T-helper 2 cell treated with Interferon-gamma antibody and Interleukin-4, amounts not matched to agents 5 μg/mL and 100 μg/mL, for 36 hours (primary cell): ENCODE results near the gene CSE1L.
"Not testable (repeated sequence)": the region's sequence is repeated elsewhere in the genome, so short reads cannot be mapped to it uniquely, and the experiment has no call there.

Source experiments
- DNase-seq: peaks from one replicate; pipeline ENCODE4 v3.0.0; 2021; ENCODE audit warnings: low spot score
- H3K27ac Mint-ChIP-seq: one replicate; pipeline ENCODE4 v1.8.0; 2021; ENCODE audit warnings: mild to moderate bottlenecking, mixed read lengths
- H3K27me3 Mint-ChIP-seq: one replicate; pipeline ENCODE4 v1.8.0; 2021; ENCODE audit warnings: low read depth, mixed read lengths
- H3K36me3 Mint-ChIP-seq: one replicate; pipeline ENCODE4 v1.8.0; 2021; ENCODE audit warnings: low read depth, mixed read lengths
- H3K4me1 Mint-ChIP-seq: one replicate; pipeline ENCODE4 v1.8.0; 2021; ENCODE audit warnings: low read depth, mixed read lengths
- H3K4me3 Mint-ChIP-seq: one replicate; pipeline ENCODE4 v1.8.0; 2022; ENCODE audit warnings: mild to moderate bottlenecking, moderate library complexity, mixed read lengths
- H3K9me3 Mint-ChIP-seq: one replicate; pipeline ENCODE4 v1.8.0; 2021; ENCODE audit warnings: mixed read lengths

Gene CSE1L

GRCh38 chr20:49046087-49046900 lies at the start of gene CSE1L:
Gene CSE1L (plus strand): TSS chr20:49046312. CDS start chr20:49058464, 12,152 bp downstream.
- Mint-ChIP-seq H3K4me3 (peak within 1 kb of the TSS; percentile 97), H3K4me1 (peaks cover 22% of the 10 kb centered on the region), H3K27ac (peak within 1 kb of the TSS; percentile 99), H3K27me3 (no peaks in the 10 kb centered on the region), H3K36me3 (peaks cover 33% of the 10 kb centered on the region), H3K9me3 (no peaks in the 10 kb centered on the region)
- DNase-seq, result peak; percentile 94

DNA sequence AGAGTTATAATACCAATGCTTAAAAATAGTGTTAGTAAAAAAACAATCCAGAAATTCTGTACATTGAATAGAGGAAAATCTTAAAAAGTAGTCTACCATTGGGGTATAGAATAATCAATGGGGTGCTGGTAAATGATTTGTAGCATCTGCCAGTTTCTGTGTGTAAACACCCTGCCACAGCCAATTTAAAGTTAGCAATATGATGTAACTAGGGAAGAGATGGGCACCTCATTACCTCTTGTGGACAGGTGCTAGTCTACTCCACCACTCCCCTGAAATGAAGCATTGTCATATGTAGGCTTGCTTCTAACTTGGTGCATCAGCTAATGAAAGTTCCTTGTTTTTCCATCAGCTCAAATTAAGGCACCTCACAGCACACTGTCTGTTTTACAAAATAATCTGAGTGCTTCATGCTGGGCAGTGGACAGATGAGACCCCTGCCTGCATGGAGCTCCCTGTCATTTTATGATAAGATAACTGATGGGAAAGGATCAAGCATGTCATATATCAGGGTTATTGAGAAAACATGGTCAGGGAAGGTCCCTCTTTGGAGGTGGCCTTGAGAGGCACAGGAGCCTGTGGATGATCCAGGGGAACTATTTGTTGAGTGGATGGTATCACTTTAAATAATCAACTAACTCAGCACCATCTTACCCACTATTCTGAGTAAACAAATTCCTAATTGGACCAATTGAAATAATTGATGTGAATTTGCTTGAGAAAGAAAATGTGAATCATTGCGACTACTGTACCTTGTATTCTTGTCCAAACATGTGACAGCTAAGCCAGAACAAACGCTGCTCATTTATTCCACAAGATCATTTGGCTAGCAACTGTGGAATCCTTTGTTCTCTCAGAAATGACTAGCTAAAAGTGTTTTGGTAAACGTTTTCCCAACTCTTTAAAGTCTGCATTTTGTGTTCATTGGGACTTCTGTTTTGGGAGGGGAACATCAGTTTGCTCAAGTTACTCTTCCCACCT lies 45.9 kb upstream of the CSE1L start:
- Mint-ChIP-seq H3K27ac (no peak overlapping the region), H3K4me1 (no peaks in the 10 kb centered on the region), H3K9me3 (no peaks in the 10 kb centered on the region), H3K36me3 (peaks cover 32% of the 10 kb centered on the region), H3K27me3 (no peaks in the 10 kb centered on the region), H3K4me3 (no peak overlapping the region)
- no peak for DNase-seq

DNA sequence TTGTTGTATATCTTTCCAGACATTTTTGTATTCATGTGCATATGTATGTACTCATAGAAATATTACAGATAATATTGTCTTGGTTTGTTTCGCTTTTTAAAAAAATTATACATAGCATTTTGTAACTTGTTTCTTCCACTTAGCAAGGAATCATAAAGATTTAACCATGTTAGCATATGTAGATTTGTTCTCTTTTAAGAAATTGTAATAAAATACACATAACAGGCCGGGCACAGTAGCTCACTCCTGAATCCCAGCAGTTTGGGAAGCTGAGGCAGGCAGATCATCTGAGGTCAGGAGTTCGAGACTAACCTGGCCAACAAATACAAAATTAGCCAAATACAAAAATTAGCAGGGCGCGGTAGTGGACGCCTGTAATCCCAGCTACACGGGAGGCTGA lies 44.4 kb upstream of the CSE1L start:
- Mint-ChIP-seq H3K27me3 (no peaks in the 10 kb centered on the region), H3K4me1 (no peaks in the 10 kb centered on the region), H3K36me3 (peaks cover 29% of the 10 kb centered on the region), H3K9me3 (no peaks in the 10 kb centered on the region), H3K27ac (no peak overlapping the region), H3K4me3 (no peak overlapping the region)
- no peak for DNase-seq

DNA sequence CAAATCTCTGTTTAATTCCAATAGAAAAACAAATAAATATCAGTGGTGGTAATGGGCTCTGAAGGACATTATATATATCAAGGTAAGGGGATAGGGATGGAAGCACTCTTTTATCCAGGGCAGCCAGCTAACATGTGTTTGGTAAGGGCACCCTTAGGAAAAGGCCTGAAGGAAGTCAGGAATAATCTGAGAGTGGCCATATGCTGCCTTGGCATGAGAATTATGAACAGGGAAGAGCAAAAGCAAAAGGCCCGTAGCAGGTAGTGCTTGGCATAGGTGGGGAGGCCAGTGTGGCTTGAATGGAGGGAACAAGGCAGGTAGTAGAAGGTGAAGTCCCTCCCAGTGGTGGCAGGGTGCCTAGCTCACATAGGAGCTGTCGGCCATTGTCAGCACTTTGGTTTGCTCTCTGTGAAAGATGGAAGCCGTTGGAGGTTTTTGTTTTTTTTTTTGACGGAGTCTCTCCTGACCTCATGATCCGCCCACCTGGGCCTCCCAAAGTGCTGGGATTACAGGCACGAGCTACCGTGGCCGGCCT lies 39.6 kb upstream of the CSE1L start:
- no peaks in the 10 kb centered on the region for H3K27me3 Mint-ChIP-seq
- no peak overlapping the region for H3K4me3 Mint-ChIP-seq
- H3K4me1 Mint-ChIP-seq, result no peaks in the 10 kb centered on the region
- DNase-seq, result no peak
- H3K36me3 Mint-ChIP-seq, result peaks cover 24% of the 10 kb centered on the region
- H3K9me3 Mint-ChIP-seq, result no peaks in the 10 kb centered on the region
- no peak overlapping the region for H3K27ac Mint-ChIP-seq

- Mint-ChIP-seq H3K36me3 (peaks cover 39% of the 10 kb centered on the region), H3K27ac (no peak overlapping the region)
Measured at GRCh38 chr20:49009899-49010631, 36.0 kb upstream of the CSE1L start.

DNA sequence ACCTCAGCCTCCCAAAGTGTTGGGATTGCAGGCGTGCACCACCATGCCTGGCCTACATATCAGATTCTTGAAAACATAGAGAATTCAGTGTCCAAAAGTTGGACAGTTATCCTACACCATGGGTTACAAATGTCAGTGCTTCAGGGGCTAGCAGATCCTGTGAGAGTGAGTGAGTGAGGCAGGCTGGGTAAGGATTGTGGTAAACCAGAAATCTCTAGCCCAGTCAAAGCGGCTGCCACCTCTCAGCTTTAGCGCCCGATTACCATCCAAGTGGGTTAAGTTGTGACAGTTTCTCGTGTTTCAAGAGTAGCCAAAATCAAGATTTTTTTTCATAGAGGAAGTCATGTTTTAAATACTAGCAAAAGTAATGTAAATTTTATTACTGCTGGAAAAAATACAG lies 21.9 kb upstream of the CSE1L start:
- Mint-ChIP-seq H3K4me3 (no peak overlapping the region), H3K27me3 (no peaks in the 10 kb centered on the region), H3K36me3 (peaks cover 26% of the 10 kb centered on the region), H3K9me3 (no peaks in the 10 kb centered on the region), H3K4me1 (no peaks in the 10 kb centered on the region), H3K27ac (no peak overlapping the region)
- DNase-seq, result no peak

More at GRCh38 chr20:49009899-49010631, 36.0 kb upstream of the CSE1L start:
- Mint-ChIP-seq H3K27me3 (no peaks in the 10 kb centered on the region), H3K4me3 (no peak overlapping the region), H3K9me3 (no peaks in the 10 kb centered on the region), H3K4me1 (no peaks in the 10 kb centered on the region)
- no peak for DNase-seq

- H3K27ac Mint-ChIP-seq, result not testable (repeated sequence)
Measured at GRCh38 chr20:49028177-49028576, 17.9 kb upstream of the CSE1L start.

DNA sequence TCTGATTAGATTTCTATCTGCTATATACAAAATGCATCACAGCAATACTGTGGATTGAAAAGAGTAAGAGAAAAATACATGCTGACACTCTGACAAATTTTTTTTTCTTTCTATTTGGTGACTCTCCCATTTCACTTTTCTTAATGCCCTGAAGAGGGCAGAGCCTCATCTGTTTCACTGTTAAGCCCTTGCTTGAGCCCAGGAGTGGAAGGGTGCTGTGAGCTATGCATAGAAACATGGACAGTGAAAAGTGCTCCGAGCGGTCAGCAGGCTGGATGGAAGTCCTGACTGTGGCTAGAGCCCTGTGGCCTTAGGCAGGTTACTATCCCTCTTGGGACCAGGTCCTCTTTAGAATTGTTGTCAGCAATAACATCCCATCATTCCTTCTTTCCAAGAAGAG lies 17.4 kb upstream of the CSE1L start:
- H3K9me3 Mint-ChIP-seq, result no peaks in the 10 kb centered on the region
- DNase-seq, result no peak
- H3K27ac Mint-ChIP-seq, result no peak overlapping the region
- H3K36me3 Mint-ChIP-seq, result peaks cover 34% of the 10 kb centered on the region
- no peaks in the 10 kb centered on the region for H3K4me1 Mint-ChIP-seq
- no peak overlapping the region for H3K4me3 Mint-ChIP-seq
- no peaks in the 10 kb centered on the region for H3K27me3 Mint-ChIP-seq

More at GRCh38 chr20:49028177-49028576, 17.9 kb upstream of the CSE1L start:
- H3K9me3 Mint-ChIP-seq, DNase-seq, H3K4me1 Mint-ChIP-seq, H3K4me3 Mint-ChIP-seq, H3K27me3 Mint-ChIP-seq: not testable (repeated sequence)
- peaks cover 30% of the 10 kb centered on the region for H3K36me3 Mint-ChIP-seq

DNA sequence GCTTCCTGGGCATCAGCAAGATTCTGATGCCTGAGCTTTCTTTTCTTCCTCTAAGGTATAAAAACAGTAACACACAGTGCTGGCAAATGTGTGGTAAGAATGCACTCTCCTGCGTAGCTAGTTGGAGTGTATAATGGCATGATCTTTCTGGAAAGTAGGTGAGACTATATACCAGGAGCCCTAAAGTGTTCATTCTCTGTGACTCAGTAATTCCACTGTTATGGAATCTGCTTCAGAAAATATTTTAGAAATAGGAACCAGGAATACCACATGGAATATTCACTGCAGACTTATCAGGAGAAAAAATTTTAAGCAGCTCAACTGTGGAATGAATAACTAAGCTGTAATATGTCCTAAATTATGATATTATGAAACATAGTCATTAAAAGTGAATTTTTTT lies 16.9 kb upstream of the CSE1L start:
- no peak overlapping the region for H3K27ac Mint-ChIP-seq
- H3K9me3 Mint-ChIP-seq, result no peaks in the 10 kb centered on the region
- no peaks in the 10 kb centered on the region for H3K27me3 Mint-ChIP-seq
- DNase-seq, result no peak
- peaks cover 34% of the 10 kb centered on the region for H3K36me3 Mint-ChIP-seq
- no peaks in the 10 kb centered on the region for H3K4me1 Mint-ChIP-seq
- H3K4me3 Mint-ChIP-seq, result no peak overlapping the region

GRCh38 chr20:49030954-49031619 lies 15.0 kb upstream of the CSE1L start:
- no peaks in the 10 kb centered on the region for H3K9me3 Mint-ChIP-seq
- H3K4me3 Mint-ChIP-seq, result no peak overlapping the region
- peaks cover 39% of the 10 kb centered on the region for H3K36me3 Mint-ChIP-seq
- no peaks in the 10 kb centered on the region for H3K4me1 Mint-ChIP-seq
- H3K27ac Mint-ChIP-seq, result no peak overlapping the region
- no peaks in the 10 kb centered on the region for H3K27me3 Mint-ChIP-seq
- no peak for DNase-seq

DNA sequence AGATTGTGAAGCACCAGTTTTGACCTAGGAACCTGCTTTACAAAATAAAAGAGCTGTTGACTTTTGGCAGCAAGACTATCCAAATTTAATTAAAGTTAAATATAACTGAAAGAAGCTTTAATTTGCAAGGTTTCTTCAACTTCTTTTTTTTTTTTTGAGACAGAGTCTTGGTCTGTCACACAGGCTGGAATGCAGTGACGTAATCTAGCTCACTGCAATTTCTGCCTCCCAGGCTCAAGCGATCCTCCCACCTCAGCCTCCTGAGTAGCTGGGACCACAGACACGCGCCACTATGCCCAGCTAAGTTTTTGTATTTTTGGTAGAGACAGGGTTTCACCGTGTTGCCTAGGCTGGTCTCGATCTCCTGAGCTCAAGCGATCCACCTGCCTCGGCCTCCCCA lies 13.7 kb upstream of the CSE1L start:
- Mint-ChIP-seq H3K36me3 (peaks cover 37% of the 10 kb centered on the region), H3K9me3 (no peaks in the 10 kb centered on the region)

GRCh38 chr20:49034070-49034732 lies 11.9 kb upstream of the CSE1L start:
- no peak overlapping the region for H3K4me3 Mint-ChIP-seq
- H3K27me3 Mint-ChIP-seq, result no peaks in the 10 kb centered on the region
- peaks cover 25% of the 10 kb centered on the region for H3K36me3 Mint-ChIP-seq
- no peak overlapping the region for H3K27ac Mint-ChIP-seq
- DNase-seq, result no peak
- H3K4me1 Mint-ChIP-seq, result peaks cover 7% of the 10 kb centered on the region
- no peaks in the 10 kb centered on the region for H3K9me3 Mint-ChIP-seq

More for the DNA sequence above, 13.7 kb upstream of the CSE1L start:
- H3K27me3 Mint-ChIP-seq, result no peaks in the 10 kb centered on the region
- H3K27ac Mint-ChIP-seq, result no peak overlapping the region
- no peak overlapping the region for H3K4me3 Mint-ChIP-seq
- no peak for DNase-seq
- H3K4me1 Mint-ChIP-seq, result no peaks in the 10 kb centered on the region
